Measurements from ENCODE around the gene AGAP3. TPM values are rescaled to one million over a fixed set of nuclear protein-coding genes. Genes with fewer than 3 reads are reported as not detected.

AGAP3 gene
- total and polyA plus RNA-seq, 12 donors: 40.2 to 93.4 (median 50.3) TPM

DNA sequence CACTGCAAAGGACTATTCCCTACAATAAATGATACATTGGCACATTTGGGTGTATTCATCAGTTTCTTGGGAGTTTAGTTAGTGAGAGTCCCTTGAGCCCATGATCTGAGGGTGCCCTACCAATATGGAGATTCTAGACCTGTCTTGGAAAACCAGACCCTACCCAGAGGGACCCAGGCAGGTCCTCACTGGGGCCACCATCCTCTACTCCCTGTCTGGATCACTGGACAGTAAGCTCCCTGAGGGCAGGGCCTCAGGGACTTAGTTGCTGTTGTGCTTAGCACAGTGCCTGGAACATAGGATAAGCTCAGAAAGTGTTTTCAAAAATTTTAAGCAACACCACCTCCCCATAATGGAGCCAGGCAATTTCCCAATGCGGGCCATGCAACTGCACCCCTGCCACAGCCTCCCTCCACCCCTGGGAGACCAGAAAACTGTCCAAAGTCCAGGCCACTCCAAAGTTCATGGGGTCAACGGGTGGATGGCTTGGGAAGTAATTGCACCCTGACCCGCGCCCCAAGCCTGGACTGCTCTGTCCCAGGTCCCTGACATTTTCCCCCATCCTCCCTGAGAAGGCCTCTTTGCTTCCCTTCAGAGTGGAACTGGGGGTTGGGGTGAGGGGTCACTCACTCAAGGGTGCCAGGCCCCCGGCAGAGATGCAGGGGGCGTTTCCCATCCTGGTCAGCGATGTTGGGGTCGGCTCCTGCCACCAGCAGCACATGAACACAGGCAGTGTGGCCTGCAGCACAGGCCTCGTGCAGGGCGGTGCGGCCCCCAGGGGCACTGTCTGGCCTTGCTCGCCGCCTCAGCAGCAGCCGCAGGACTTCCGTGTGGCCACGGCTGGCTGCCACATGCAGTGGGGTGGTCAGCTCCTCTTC, 99.7 kb downstream of the AGAP3 start:
- H3K27me3 ChIP-seq: peaks cover 0 to 4% (median 0%) of the 10 kb centered on the region in 7 donors
- H3K9me3 ChIP-seq: no peaks in the 10 kb centered on the region
- H3K36me3 ChIP-seq: peaks cover 0 to under 1% (median 0%) of the 10 kb centered on the region in 9 donors
- H3K4me1 ChIP-seq: peaks cover 0 to 35% (median 0%) of the 10 kb centered on the region in 9 donors
- peak overlapping the region in 9 of 10 donors; percentile 28 to 52 (median 44) for H3K4me3 ChIP-seq
- WGBS, 2 donors: 57 to 60% methylated on average over 16 of the region's 16 CpGs
- intact Hi-C loops (cut with DNase I): loop anchor here in 2 of 10 donors (10.0 kb wide), 2 partner anchors 59 to 1871 kb away; partner anchors contain the start of gene SMARCD3 (in 1 of the 2)
- H3K27ac ChIP-seq: peak overlapping the region; percentile 68 to 93 (median 89)
- ATAC-seq: peak; percentile 28 to 67 (median 52)
- TF ChIP-seq CTCF (IDR thresholded peaks at IDR 0.05): peak in 1 of 9 donors; percentile 14
- DNase-seq: no peak

- H3K4me3 ChIP-seq: peak within 1 kb of the TSS in 9 of 10 donors; percentile 28 to 52 (median 44)
- H3K27ac ChIP-seq: peak within 1 kb of the TSS; percentile 68 to 93 (median 89)
These were observed 100.5 kb downstream of the AGAP3 start, which contains the start of gene ASB10 for GRCh38 chr7:151186640-151187408. TSS of gene ASB10 (minus strand) at chr7:151187250. CDS start at chr7:151187130, 120 bp downstream.

DNA sequence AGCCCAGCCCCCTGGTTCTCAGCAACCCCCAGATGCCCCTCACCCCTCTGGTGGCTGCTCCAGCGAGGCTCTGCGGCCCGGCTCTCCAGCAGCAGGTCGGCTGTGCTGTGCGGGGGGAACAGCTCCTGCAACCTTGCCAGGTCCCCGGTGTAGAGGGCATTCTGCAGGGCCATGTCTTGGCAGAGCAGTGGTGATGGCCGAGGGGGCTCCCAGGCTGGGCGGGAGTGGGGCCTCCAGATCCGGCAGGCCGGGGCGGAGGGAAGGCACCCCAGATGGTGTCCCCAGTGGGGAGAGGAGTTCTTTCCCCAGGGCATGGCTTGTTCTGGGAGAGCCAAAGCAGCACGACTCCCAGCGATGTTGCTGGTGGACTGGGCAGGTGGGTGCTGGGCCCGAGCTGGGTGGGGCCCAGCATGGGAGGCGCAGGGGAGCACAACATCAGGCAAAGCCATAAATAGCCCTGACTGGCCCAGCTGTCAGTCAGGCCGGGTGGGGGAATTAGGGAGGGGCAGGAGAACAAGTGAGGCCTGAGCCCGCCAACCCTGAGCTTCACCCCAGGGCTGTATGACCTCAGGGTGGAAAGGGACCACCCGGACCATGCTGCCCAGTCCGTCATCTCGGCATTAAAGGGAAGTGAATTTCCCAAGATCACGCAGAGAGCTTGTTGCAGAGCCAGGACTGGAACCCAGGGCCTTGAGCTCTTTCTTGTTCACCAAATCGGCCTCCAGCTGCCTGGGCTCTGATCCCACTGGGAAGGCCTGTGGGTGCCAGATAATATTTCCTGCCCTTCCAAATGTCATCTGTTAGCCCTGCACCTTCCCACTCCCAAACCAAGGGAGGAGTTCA, 101.4 kb downstream of the AGAP3 start:
- Histone ChIP-seq H3K27ac (peak overlapping the region; percentile 68 to 93 (median 89)), H3K9me3 (no peaks in the 10 kb centered on the region), H3K27me3 (peaks cover 0 to 4% (median 0%) of the 10 kb centered on the region in 7 donors), H3K4me3 (peak overlapping the region in 9 of 10 donors; percentile 28 to 52 (median 44)), H3K36me3 (no peaks in the 10 kb centered on the region), H3K4me1 (peaks cover 0 to 35% (median 0%) of the 10 kb centered on the region in 9 donors)
- ATAC-seq: peak; percentile 75 to 92 (median 87)
- DNase-seq: peak; percentile 62 to 66
- intact Hi-C loops (cut with DNase I): loop anchor here in 2 of 10 donors (10.0 kb wide), 2 partner anchors 57 to 1873 kb away; partner anchors contain the start of gene SMARCD3 (in 1 of the 2)
- WGBS, 2 donors: 48 to 59% methylated on average over 22 of the region's 22 CpGs
- TF ChIP-seq CTCF (IDR thresholded peaks at IDR 0.05): no peak

More at GRCh38 chr7:151186640-151187408, 100.5 kb downstream of the AGAP3 start, which contains the start of gene ASB10:
- no peaks in the 10 kb centered on the region for H3K36me3 ChIP-seq
- H3K27me3 ChIP-seq: peaks cover 0 to 4% (median 0%) of the 10 kb centered on the region in 7 donors
- intact Hi-C loops (cut with DNase I): loop anchor here in 2 of 10 donors (10.0 kb wide), 2 partner anchors 58 to 1872 kb away; partner anchors contain the start of gene SMARCD3 (in 1 of the 2)
- peaks cover 0 to 35% (median 0%) of the 10 kb centered on the region in 9 donors for H3K4me1 ChIP-seq
- peak; percentile 79 to 90 (median 84) for ATAC-seq
- TF ChIP-seq CTCF (IDR thresholded peaks at IDR 0.05): no peak
- H3K9me3 ChIP-seq: no peaks in the 10 kb centered on the region
- peak; percentile 31 to 51 for DNase-seq
- 34 to 45% methylated on average over 22 of the region's 22 CpGs for WGBS, 2 donors

Data from heart right ventricle (tissue), 16 donors.